NB4 (cell line): ENCODE measurements around the gene MORN1.

Experiments
- DNase-seq: peaks from one replicate; pipeline ENCODE4 v3.0.0; 2010; ENCODE audit warnings: low read depth
- H3K4me3 ChIP-seq: one replicate; pipeline ENCODE4 v1.5.1; 2011; ENCODE audit warnings: mild to moderate bottlenecking, low read depth, low read length, moderate library complexity
- MYC ChIP-seq: IDR thresholded peaks from 2 replicates; pipeline ENCODE4 v1.6.1; 2011; ENCODE audit warnings: low read depth, low read length
- POLR2A ChIP-seq: IDR thresholded peaks from 2 replicates; pipeline ENCODE4 v1.6.1; 2011; ENCODE audit warnings: mild to moderate bottlenecking; ENCODE audit not compliant: insufficient read length; ENCODE audit errors: extremely low read depth
- TF ChIP-seq, protein P1 (sequence below): IDR thresholded peaks from one replicate; pipeline ENCODE4 v1.5.1; 2012; ENCODE audit warnings: low read depth, low read length
- TF ChIP-seq, protein P2 (sequence below): IDR thresholded peaks from 2 replicates; pipeline ENCODE4 v1.6.1; 2011; ENCODE audit warnings: low read depth, low read length

Gene MORN1

DNA sequence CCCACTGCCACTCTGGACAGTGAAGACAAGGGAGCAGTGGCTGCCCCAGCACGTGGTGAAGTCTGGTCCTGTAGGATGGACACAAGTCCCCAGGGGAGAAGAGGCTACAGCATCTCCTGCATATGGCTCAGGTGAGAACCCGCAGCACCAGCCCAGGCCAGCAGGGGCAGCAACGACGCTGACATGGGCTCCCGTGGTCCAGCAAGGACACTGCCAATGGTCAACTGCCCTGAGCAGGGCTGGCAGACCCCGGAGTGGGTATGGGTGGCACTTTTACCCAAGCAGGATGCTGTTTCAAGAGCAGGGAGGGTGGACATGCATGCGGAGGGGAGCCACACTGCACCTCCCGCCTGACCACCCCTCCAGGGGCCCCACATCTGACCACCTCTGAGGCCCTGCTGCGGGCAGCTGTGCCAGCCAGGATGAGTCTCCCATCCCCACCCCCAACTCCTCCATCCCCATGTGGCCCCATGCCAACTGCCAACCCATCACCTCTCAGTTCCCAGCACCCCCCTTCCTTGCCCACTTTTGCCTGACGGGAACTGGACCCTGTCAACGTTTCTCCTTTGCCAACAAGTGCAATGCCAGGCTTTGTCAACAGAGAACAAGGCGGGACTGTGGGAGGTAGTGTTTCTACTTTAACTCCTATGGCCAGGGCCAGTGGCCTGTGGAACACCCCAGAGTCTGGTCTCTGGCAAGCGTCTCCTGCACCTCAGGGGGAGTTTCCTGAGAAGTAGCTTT is 8.6 kb downstream of the MORN1 start:
- DNase-seq: no peak
- TF ChIP-seq, protein P1, sequence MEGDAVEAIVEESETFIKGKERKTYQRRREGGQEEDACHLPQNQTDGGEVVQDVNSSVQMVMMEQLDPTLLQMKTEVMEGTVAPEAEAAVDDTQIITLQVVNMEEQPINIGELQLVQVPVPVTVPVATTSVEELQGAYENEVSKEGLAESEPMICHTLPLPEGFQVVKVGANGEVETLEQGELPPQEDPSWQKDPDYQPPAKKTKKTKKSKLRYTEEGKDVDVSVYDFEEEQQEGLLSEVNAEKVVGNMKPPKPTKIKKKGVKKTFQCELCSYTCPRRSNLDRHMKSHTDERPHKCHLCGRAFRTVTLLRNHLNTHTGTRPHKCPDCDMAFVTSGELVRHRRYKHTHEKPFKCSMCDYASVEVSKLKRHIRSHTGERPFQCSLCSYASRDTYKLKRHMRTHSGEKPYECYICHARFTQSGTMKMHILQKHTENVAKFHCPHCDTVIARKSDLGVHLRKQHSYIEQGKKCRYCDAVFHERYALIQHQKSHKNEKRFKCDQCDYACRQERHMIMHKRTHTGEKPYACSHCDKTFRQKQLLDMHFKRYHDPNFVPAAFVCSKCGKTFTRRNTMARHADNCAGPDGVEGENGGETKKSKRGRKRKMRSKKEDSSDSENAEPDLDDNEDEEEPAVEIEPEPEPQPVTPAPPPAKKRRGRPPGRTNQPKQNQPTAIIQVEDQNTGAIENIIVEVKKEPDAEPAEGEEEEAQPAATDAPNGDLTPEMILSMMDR: peak; percentile 41
- no peak for TF ChIP-seq POLR2A
- H3K4me3 ChIP-seq: no peak overlapping the region

DNA sequence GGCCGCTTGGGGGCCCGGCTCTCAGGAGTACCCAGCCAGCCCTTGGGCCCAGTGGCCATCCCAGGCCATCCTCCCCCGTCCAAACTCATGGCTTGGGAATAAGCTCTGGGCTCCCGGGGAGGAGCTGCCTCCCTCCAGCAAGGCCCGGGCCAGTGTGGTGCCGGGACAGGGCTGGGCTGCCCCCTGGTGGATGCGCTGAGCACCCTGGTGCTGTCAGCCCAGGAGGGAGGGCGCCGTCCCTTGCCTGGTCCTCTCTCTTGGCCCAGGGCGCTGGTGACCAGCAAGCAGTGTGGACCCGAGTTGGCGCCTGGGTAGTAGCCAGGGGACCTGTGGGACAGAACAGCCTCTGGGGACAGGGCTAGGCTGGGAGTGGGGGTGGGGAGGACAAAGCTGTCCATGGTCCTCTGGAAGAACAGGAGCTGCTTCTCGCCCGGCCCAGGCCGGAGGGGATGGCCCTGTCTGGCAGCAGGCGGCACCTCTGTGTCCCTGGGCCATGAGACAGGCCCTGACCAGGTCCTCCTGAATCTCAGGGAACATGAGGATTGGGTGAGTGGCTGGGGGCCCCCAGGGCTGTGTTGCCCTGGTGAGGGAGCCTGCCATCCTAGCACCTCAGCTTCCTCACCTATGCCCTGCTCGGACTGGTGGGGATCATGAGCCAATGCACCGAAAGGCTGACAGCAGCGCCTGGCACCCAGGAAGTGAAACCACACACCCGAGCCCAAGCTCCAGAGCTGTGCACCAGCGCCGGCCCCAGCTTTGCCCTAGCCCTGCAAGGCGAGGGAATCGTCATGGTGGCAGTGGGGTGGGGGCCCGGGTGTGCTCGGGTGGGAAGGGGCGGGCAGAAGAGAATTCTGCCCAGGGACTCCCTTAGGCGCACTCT is 9.4 kb downstream of the MORN1 start:
- no peak overlapping the region for H3K4me3 ChIP-seq
- DNase-seq: peak; percentile 75
- TF ChIP-seq, protein P1: peak; percentile 73
- TF ChIP-seq POLR2A: no peak
- no peak for TF ChIP-seq MYC
- TF ChIP-seq, protein P2, sequence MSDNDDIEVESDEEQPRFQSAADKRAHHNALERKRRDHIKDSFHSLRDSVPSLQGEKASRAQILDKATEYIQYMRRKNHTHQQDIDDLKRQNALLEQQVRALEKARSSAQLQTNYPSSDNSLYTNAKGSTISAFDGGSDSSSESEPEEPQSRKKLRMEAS: no peak

DNA sequence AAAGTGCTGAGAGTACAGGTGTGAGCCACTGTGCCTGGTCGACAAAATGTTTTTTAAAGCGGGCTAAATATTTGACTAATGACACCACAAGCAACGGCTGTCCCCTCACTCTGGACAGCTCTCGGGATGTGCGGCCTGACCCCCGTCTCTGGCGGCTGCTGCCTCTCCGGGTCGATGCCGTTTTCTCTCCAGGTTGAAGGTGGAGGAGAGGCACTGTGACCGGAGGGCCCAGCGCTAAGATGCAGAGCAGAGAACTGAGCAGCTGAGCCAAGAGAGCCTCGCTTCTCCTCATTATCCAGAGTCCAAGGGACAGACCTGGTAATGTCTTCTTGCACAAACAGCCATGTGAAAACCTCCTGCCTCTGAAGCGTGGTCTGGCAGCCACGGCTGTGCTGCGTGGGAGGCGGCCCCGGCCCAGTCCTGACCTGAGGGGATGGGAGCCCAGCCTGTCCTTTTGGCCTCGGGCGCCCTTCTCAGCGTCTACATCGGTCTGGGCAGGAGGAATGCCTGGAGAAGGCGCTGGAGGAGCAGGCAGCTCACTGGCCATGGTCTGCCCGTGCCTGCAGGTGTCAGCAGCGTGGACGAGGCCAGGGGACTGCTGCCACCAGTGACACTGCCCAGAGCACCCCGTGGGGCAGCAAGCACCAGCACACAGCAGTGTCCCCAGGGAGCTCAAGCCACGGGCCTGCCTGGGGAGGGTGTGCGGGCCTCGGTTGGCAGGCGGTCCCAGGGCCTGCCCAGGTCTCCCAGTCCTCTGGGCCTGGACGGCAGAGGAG is 10.3 kb downstream of the MORN1 start:
- TF ChIP-seq, protein P2: no peak
- TF ChIP-seq MYC: no peak
- TF ChIP-seq, protein P1: no peak
- TF ChIP-seq POLR2A: no peak
- no peak overlapping the region for H3K4me3 ChIP-seq
- no peak for DNase-seq

DNA sequence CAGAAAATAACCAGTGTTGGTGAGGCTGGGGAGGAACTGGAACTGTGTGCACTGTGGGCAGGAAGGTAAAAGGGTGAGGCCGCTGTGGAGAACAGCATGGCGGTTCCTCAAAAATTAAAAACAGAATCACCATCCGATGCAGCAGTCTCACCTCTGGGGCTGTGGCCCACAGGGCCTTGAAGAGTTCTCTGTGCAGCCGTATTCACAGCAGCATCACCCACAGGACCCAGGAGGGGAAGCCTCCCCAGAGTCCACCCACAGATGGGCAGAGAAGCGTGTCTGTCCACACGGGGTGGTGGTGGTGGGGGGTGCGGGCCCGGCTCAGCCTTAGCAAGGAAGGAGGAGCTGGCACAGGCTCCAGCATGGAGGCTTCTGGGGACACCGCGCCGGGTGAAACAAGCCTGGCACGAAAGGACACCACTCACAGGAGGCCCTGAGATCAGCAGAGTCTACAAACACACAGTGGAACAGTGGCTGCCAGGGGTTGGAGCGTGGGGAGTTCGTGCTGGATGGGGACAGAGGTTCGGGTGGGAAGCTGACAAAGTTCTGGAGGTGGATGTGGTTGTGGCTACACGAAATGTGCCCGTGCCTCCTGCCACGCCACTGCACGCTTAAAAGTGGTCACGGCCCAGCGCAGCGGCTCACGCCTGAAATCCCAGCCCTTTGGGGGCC is 11.5 kb downstream of the MORN1 start:
- no peak overlapping the region for H3K4me3 ChIP-seq
- DNase-seq: no peak
- TF ChIP-seq MYC (no peak), POLR2A (no peak)
- TF ChIP-seq, protein P1: no peak
- TF ChIP-seq, protein P2: no peak

DNA sequence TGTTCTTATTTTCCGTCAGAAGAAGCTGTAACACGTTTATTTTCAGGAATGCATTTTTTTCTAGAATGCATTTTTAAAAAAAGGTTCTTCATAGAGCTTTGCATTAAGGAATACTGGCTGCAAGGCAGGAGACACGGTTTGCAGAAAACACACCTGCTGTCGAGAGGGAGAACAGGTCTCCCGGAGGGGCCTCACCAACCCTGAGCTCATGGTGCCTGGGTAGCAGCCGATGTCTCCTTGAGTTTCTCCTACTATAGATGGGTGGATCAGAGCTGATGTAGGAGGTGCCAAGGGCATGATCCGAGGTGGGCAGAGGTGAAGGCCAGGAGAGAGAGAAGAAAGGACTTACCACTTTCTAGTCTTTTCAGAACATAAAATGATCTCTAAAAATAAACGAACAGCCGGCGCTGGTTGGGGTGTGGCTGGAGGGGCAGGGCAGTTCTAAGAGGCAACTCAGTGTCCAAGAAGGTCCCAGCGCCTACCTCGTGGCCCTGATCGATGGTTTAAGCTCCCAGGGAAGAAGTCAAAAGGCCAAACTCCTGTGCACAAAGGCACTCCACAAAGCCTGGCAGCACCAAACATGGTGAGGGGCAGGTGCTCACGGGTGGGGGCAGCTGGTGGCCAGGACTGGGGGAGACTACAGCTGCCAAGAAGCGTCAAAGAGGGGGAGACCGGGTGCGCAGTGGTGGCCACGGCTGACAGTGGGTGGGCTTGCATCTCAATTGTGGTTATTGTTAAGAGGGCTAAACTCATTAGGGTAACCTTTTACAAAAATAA is 12.2 kb downstream of the MORN1 start:
- no peak for TF ChIP-seq MYC
- TF ChIP-seq, protein P2: no peak
- TF ChIP-seq, protein P1: no peak
- no peak for TF ChIP-seq POLR2A
- DNase-seq: no peak
- no peak overlapping the region for H3K4me3 ChIP-seq
